ENCODE results near the gene GOLGA2.
A peak's percentile ranks its signal among the peaks of the same experiment; 100 is the strongest.
"Not testable (repeated sequence)": the region's sequence is repeated elsewhere in the genome, so short reads cannot be mapped to it uniquely, and the experiment has no call there.

Gene GOLGA2

GRCh38 chr9:128232528-128233428 lies 43.0 kb downstream of the GOLGA2 start:
- DNase-seq: no peak

GRCh38 chr9:128231638-128232527 lies 43.9 kb downstream of the GOLGA2 start:
- DNase-seq: no peak

- DNase-seq: not testable (repeated sequence)
Measured at GRCh38 chr9:128230897-128231296, 44.9 kb downstream of the GOLGA2 start.

GRCh38 chr9:128226412-128226801 lies 49.4 kb downstream of the GOLGA2 start:
- no peak for DNase-seq

GRCh38 chr9:128225770-128226411 lies 49.9 kb downstream of the GOLGA2 start:
- no peak for DNase-seq

GRCh38 chr9:128224877-128225276 lies 50.9 kb downstream of the GOLGA2 start:
- DNase-seq: no peak

GRCh38 chr9:128222880-128223670 lies 52.7 kb downstream of the GOLGA2 start:
- DNase-seq: no peak

GRCh38 chr9:128222026-128222425 lies 53.8 kb downstream of the GOLGA2 start:
- DNase-seq: no peak

- DNase-seq: no peak
Measured at GRCh38 chr9:128219831-128220230, 56.0 kb downstream of the GOLGA2 start.

GRCh38 chr9:128218518-128219389 lies 57.1 kb downstream of the GOLGA2 start:
- DNase-seq: no peak

GRCh38 chr9:128218172-128218517 lies 57.7 kb downstream of the GOLGA2 start:
- no peak for DNase-seq

- no peak for DNase-seq
Measured at GRCh38 chr9:128216781-128217553, 58.8 kb downstream of the GOLGA2 start.

GRCh38 chr9:128215491-128216409 lies 60.1 kb downstream of the GOLGA2 start:
- no peak for DNase-seq

GRCh38 chr9:128214571-128215490 lies 61.0 kb downstream of the GOLGA2 start:
- peak; percentile 70 for DNase-seq

- DNase-seq: no peak
Measured at GRCh38 chr9:128213746-128214497, 61.9 kb downstream of the GOLGA2 start.

- DNase-seq: no peak
Measured at GRCh38 chr9:128211981-128212281, 63.9 kb downstream of the GOLGA2 start.

GRCh38 chr9:128211186-128211980 lies 64.4 kb downstream of the GOLGA2 start:
- DNase-seq: no peak

All from DMS 273 treated with DMSO at 0.1 percent for 48 hours (cell line).